Endothelial cell of hepatic sinusoid (primary cell): ENCODE data around the gene TLR9.

Source experiments
- in situ Hi-C: cut with HindIII; loops from 2 replicates; pipeline ENCODE4 v1.10.0; 2017; ENCODE audit warnings: low sequenced_read_pairs

The TLR9 gene

GRCh38 chr3:52247409-52248164, 22.1 kb upstream of the TLR9 start:
- in situ Hi-C loops: no loop called here

- in situ Hi-C loops: no loop called here
Observed at GRCh38 chr3:52246728-52247408, 21.4 kb upstream of the TLR9 start.

GRCh38 chr3:52246264-52246620, 20.8 kb upstream of the TLR9 start:
- in situ Hi-C loops: no loop called here

GRCh38 chr3:52245322-52246263, 20.1 kb upstream of the TLR9 start, which contains the start of gene PPM1M:
Gene PPM1M, plus strand, starts transcription at chr3:52245759. Its CDS starts 66 bp downstream, at chr3:52245825.
- in situ Hi-C loops: no loop called here

GRCh38 chr3:52243791-52244628, 18.6 kb upstream of the TLR9 start:
- in situ Hi-C loops: no loop called here

GRCh38 chr3:52242039-52242438, 16.6 kb upstream of the TLR9 start:
- in situ Hi-C loops: no loop called here

- in situ Hi-C loops: no loop called here
Observed at GRCh38 chr3:52240886-52241370, 15.5 kb upstream of the TLR9 start.

GRCh38 chr3:52240059-52240885, 14.8 kb upstream of the TLR9 start:
- in situ Hi-C loops: no loop called here

GRCh38 chr3:52238761-52239701, 13.6 kb upstream of the TLR9 start, which contains the start of gene TWF2:
Gene TWF2, minus strand, starts transcription at chr3:52239158. Its CDS starts 142 bp downstream, at chr3:52239016.
- in situ Hi-C loops: loop anchor here (5.0 kb wide), 1 partner anchor 33 kb away; no protein-coding TSS in a partner anchor

- in situ Hi-C loops: loop anchor here (5.0 kb wide), 1 partner anchor 34 kb away; no protein-coding TSS in a partner anchor
Observed at GRCh38 chr3:52238193-52238760, 12.8 kb upstream of the TLR9 start.

- in situ Hi-C loops: loop anchor here (5.0 kb wide), 1 partner anchor 35 kb away; no protein-coding TSS in a partner anchor
Observed at GRCh38 chr3:52237657-52238172, 12.3 kb upstream of the TLR9 start.

GRCh38 chr3:52237006-52237656, 11.7 kb upstream of the TLR9 start:
- in situ Hi-C loops: loop anchor here (5.0 kb wide), 1 partner anchor 35 kb away; no protein-coding TSS in a partner anchor

- in situ Hi-C loops: loop anchor here (5.0 kb wide), 1 partner anchor 36 kb away; no protein-coding TSS in a partner anchor
Observed at GRCh38 chr3:52236424-52236886, 11.0 kb upstream of the TLR9 start.

GRCh38 chr3:52234516-52235447, 9.3 kb upstream of the TLR9 start:
- in situ Hi-C loops: loop anchor here (5.0 kb wide), 1 partner anchor 38 kb away; no protein-coding TSS in a partner anchor

- in situ Hi-C loops: no loop called here
Observed at GRCh38 chr3:52233968-52234367, 8.5 kb upstream of the TLR9 start.
